C4-2B (cell line): Measurements from ENCODE around the gene NFIB.

Experiments
- CTCF ChIP-seq: fragments of 450-650 bp; conservative IDR thresholded peaks from 2 replicates; pipeline ENCODE4 v1.5.1; 2017; ENCODE audit warnings: mild to moderate bottlenecking
- ZFX ChIP-seq: fragments of 450-650 bp; IDR thresholded peaks from 2 replicates; pipeline ENCODE4 v1.6.1; 2017

- TF ChIP-seq CTCF (no peak), ZFX (no peak)
Measured at GRCh38 chr9:14294659-14295058, 19.3 kb downstream of the NFIB start.
